Suprapubic skin (tissue), 3 donors: ENCODE measurements around the gene MAP7D2.

Experiments
- EP300 ChIP-seq: sonication (generic); formaldehyde crosslinking; IDR thresholded peaks from one replicate; pipeline ENCODE4 v1.6.1; 2017; ENCODE audit warnings: antibody characterized with exemption
- TF ChIP-seq, protein P1 (sequence below), 2 donors: fragments of 200-600 bp in 1 of 2; fragments of 450-650 bp in 1 of 2; sonication (generic) in 1 of 2; IDR thresholded peaks; one replicate each; pipeline ENCODE4 v1.5.1; 2016 to 2019; ENCODE audit warnings: antibody characterized with exemption in 2 of 2, mild to moderate bottlenecking in 1 of 2, moderate library complexity in 1 of 2

DNA sequence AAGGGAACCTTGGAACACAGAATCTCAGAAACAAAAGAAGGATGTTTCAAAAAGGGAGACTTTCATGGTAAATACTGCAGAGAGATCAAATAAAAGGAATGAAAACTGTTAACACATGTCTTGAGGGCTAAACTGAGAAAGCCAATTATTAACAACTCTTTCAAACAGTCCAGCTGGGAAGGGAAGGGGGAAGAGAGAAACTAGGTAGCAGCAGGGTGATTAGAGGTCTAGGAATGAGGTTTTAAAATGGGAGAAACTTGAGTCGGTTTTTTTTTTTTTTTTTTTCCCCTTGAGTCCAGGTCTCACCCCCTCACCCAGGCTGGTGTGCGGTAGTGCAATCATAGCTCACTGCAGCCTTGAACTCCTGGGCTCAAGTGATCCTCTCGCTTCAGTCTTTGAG, 130.2 kb downstream of the MAP7D2 start:
- no peak for TF ChIP-seq EP300
- TF ChIP-seq, protein P1, sequence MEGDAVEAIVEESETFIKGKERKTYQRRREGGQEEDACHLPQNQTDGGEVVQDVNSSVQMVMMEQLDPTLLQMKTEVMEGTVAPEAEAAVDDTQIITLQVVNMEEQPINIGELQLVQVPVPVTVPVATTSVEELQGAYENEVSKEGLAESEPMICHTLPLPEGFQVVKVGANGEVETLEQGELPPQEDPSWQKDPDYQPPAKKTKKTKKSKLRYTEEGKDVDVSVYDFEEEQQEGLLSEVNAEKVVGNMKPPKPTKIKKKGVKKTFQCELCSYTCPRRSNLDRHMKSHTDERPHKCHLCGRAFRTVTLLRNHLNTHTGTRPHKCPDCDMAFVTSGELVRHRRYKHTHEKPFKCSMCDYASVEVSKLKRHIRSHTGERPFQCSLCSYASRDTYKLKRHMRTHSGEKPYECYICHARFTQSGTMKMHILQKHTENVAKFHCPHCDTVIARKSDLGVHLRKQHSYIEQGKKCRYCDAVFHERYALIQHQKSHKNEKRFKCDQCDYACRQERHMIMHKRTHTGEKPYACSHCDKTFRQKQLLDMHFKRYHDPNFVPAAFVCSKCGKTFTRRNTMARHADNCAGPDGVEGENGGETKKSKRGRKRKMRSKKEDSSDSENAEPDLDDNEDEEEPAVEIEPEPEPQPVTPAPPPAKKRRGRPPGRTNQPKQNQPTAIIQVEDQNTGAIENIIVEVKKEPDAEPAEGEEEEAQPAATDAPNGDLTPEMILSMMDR (IDR thresholded peaks at IDR 0.05) = no peak
